ENCODE results near the gene ISLR2. TPM values are rescaled to one million over a fixed set of nuclear protein-coding genes. Genes with fewer than 3 reads are reported as not detected.

The ISLR2 gene
- total RNA-seq, 1 donor: under 0.01 TPM

DNA sequence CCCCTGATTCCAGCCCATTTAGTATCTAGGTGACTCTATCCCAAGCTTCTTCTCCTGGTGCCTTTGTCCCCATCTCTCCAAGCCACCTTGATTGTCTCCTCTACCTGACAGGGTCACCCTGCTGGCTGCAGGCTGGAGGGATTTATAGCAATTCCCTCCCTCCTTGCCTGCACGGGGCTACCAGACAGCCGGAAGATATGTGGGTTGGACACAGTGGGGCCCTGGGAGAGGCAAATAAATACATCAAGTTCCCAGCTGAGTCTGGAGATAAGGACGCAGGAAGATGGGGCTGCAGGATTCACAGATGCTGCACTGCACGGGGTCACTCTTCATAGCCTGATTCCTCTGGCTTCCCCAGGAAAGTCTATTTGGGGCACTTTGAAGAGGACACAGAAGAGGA, 9.3 kb upstream of the ISLR2 start:
- Histone ChIP-seq H3K79me2 (ENCODE audit: insufficient read depth, low read length) (no peaks in the 10 kb centered on the region), H2AFZ (ENCODE audit: low read length) (no peak overlapping the region), H3K4me1 (ENCODE audit: insufficient read depth, low read length) (no peaks in the 10 kb centered on the region), H3K27me3 (ENCODE audit: insufficient read depth, low read length) (peaks cover 46% of the 10 kb centered on the region), H3K36me3 (ENCODE audit: insufficient read depth, low read length) (no peaks in the 10 kb centered on the region), H3K27ac (ENCODE audit: low read depth, low read length) (no peak overlapping the region), H3K4me3 (ENCODE audit: insufficient read depth, low read length) (no peak overlapping the region), H3K4me2 (ENCODE audit: insufficient read depth, low read length) (no peak overlapping the region), H4K20me1 (ENCODE audit: insufficient read depth, low read length) (no peaks in the 10 kb centered on the region), H3K9me3 (ENCODE audit: low read depth, low read length) (no peaks in the 10 kb centered on the region)
- TF ChIP-seq, protein P1, sequence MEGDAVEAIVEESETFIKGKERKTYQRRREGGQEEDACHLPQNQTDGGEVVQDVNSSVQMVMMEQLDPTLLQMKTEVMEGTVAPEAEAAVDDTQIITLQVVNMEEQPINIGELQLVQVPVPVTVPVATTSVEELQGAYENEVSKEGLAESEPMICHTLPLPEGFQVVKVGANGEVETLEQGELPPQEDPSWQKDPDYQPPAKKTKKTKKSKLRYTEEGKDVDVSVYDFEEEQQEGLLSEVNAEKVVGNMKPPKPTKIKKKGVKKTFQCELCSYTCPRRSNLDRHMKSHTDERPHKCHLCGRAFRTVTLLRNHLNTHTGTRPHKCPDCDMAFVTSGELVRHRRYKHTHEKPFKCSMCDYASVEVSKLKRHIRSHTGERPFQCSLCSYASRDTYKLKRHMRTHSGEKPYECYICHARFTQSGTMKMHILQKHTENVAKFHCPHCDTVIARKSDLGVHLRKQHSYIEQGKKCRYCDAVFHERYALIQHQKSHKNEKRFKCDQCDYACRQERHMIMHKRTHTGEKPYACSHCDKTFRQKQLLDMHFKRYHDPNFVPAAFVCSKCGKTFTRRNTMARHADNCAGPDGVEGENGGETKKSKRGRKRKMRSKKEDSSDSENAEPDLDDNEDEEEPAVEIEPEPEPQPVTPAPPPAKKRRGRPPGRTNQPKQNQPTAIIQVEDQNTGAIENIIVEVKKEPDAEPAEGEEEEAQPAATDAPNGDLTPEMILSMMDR (IDR thresholded peaks at IDR 0.05; ENCODE audit: extremely low read depth, low read depth, low read length): no peak
- DNase-seq (ENCODE audit: insufficient read length, low spot score, missing footprints): no peak

DNA sequence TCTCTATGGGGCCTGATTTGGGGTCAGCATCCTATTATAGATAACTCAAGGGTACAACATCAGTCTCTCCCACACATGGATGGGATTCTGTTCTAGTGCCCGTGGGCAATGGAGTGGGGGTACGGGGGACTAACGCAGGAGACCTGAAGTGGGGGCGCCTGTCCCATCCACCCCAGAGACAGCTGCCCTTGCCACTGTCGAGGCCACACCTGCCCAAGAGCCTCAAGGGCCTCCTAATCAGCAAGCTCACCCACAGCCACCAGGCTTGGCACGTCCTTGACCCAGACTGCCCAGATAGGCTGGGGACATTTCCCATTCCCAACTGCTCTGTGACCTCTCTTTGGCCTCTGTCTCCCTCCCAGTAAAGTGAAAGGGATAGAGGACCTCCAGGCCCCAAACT, 8.5 kb upstream of the ISLR2 start:
- Histone ChIP-seq H3K36me3 (ENCODE audit: insufficient read depth, low read length) (no peaks in the 10 kb centered on the region), H4K20me1 (ENCODE audit: insufficient read depth, low read length) (no peaks in the 10 kb centered on the region), H3K27ac (ENCODE audit: low read depth, low read length) (no peak overlapping the region), H3K79me2 (ENCODE audit: insufficient read depth, low read length) (no peaks in the 10 kb centered on the region), H2AFZ (ENCODE audit: low read length) (no peak overlapping the region), H3K4me1 (ENCODE audit: insufficient read depth, low read length) (no peaks in the 10 kb centered on the region), H3K4me2 (ENCODE audit: insufficient read depth, low read length) (no peak overlapping the region), H3K9me3 (ENCODE audit: low read depth, low read length) (no peaks in the 10 kb centered on the region), H3K27me3 (ENCODE audit: insufficient read depth, low read length) (peaks cover 51% of the 10 kb centered on the region), H3K4me3 (ENCODE audit: insufficient read depth, low read length) (no peak overlapping the region)
- no peak for DNase-seq (ENCODE audit: insufficient read length, low spot score, missing footprints)
- TF ChIP-seq, protein P1 (IDR thresholded peaks at IDR 0.05; ENCODE audit: extremely low read depth, low read depth, low read length): no peak

DNA sequence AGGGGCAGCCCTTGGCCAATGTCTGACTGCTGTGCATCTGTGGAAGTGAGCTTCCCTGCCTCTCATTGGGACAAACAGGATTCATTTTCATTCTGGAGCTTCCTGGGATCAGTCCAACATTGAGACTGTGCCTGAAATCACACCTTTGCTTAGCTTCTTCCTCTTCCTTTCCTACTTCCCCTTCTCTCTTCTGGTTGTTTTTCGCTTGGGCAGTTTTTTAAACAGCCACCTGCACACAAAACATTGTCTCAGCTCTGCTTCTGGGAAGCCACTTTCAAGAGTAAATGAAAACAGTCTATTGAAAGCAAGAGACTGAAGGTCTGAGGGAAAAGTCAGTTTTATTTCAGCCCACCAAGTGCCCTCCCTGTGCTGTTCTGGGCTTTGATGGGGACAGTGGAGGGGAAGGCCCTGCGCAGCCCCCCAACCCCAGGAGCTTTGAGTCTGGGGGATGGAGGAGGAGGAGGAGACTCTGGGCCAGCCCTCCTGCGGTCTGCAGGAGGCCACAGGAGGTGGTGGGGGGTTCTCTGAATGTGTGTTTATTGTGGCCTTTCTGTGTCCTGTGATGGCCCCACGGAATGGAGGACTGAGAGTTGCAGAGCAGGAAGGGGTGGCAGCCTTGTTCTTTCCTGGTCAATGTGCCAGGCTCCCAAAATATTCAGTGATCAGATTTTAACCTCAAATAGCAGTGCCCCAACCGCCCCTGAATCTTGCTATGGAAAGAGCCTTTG, 7.8 kb upstream of the ISLR2 start:
- Histone ChIP-seq H2AFZ (ENCODE audit: low read length) (no peak overlapping the region), H3K4me2 (ENCODE audit: insufficient read depth, low read length) (no peak overlapping the region), H3K4me1 (ENCODE audit: insufficient read depth, low read length) (no peaks in the 10 kb centered on the region), H3K4me3 (ENCODE audit: insufficient read depth, low read length) (no peak overlapping the region), H3K36me3 (ENCODE audit: insufficient read depth, low read length) (no peaks in the 10 kb centered on the region), H3K27me3 (ENCODE audit: insufficient read depth, low read length) (peaks cover 53% of the 10 kb centered on the region), H3K9me3 (ENCODE audit: low read depth, low read length) (no peaks in the 10 kb centered on the region), H4K20me1 (ENCODE audit: insufficient read depth, low read length) (no peaks in the 10 kb centered on the region), H3K79me2 (ENCODE audit: insufficient read depth, low read length) (no peaks in the 10 kb centered on the region), H3K27ac (ENCODE audit: low read depth, low read length) (no peak overlapping the region)
- no peak for DNase-seq (ENCODE audit: insufficient read length, low spot score, missing footprints)
- TF ChIP-seq, protein P1 (IDR thresholded peaks at IDR 0.05; ENCODE audit: extremely low read depth, low read depth, low read length): no peak

- TF ChIP-seq, protein P1 (IDR thresholded peaks at IDR 0.05; ENCODE audit: extremely low read depth, low read depth, low read length): no peak
- H3K79me2 ChIP-seq (ENCODE audit: insufficient read depth, low read length): no peaks in the 10 kb centered on the region
- H3K4me1 ChIP-seq (ENCODE audit: insufficient read depth, low read length): peaks cover 5% of the 10 kb centered on the region
- H3K27me3 ChIP-seq (ENCODE audit: insufficient read depth, low read length): peaks cover 57% of the 10 kb centered on the region
- H3K4me2 ChIP-seq (ENCODE audit: insufficient read depth, low read length): no peak overlapping the region
- H3K27ac ChIP-seq (ENCODE audit: low read depth, low read length): no peak overlapping the region
- DNase-seq (ENCODE audit: insufficient read length, low spot score, missing footprints): no peak
- H4K20me1 ChIP-seq (ENCODE audit: insufficient read depth, low read length): no peaks in the 10 kb centered on the region
- H3K36me3 ChIP-seq (ENCODE audit: insufficient read depth, low read length): no peaks in the 10 kb centered on the region
- no peak overlapping the region for H3K4me3 ChIP-seq (ENCODE audit: insufficient read depth, low read length)
- no peak overlapping the region for H2AFZ ChIP-seq (ENCODE audit: low read length)
- no peaks in the 10 kb centered on the region for H3K9me3 ChIP-seq (ENCODE audit: low read depth, low read length)
Measured at GRCh38 chr15:74123131-74123429, 7.3 kb upstream of the ISLR2 start.
